Erythroblast (primary cell): ENCODE results near the gene GNA12.

ENCODE experiments used
- GATA1 ChIP-seq: IDR thresholded peaks from 2 replicates; pipeline ENCODE4 v1.6.1; 2011; ENCODE audit warnings: low read depth, mild to moderate bottlenecking, control low read depth, low read length, moderate library complexity
- POLR2A ChIP-seq: IDR thresholded peaks from 2 replicates; pipeline ENCODE4 v1.6.1; 2011; ENCODE audit warnings: mild to moderate bottlenecking, low read length

GRCh38 chr7:2687881-2688318 lies 156.2 kb downstream of the GNA12 start, which contains the start of gene AMZ1:
- no peak for TF ChIP-seq POLR2A
- no peak for TF ChIP-seq GATA1
